MM.1S (cell line): Measurements from ENCODE around the gene C19orf25.

ENCODE experiments used
- DNase-seq: peaks from one replicate; pipeline ENCODE4 v3.0.0-alpha.2; 2015
- H2AFZ ChIP-seq: fragments of 300-600 bp; sonication (generic); 2 replicates; pipeline ENCODE4 v1.6.0; 2016; ENCODE audit warnings: antibody characterized with exemption, low read length
- H3F3A ChIP-seq: fragments of 300-600 bp; sonication (generic); 2 replicates; pipeline ENCODE4 v1.6.1; 2016; ENCODE audit warnings: mild to moderate bottlenecking, antibody characterized with exemption, low read length, moderate library complexity, mixed read lengths; ENCODE audit not compliant: insufficient read depth
- H3K27ac ChIP-seq: fragments of 300-600 bp; sonication (generic); 2 replicates; pipeline ENCODE4 v1.5.1; 2016; ENCODE audit warnings: mild to moderate bottlenecking, low read length
- H3K27me3 ChIP-seq: fragments of 300-600 bp; sonication (generic); replicated peaks from 2 replicates; pipeline ENCODE4 v1.6.0; 2016; ENCODE audit warnings: low read length; ENCODE audit not compliant: insufficient read depth
- H3K36me3 ChIP-seq: fragments of 300-600 bp; sonication (generic); replicated peaks from 2 replicates; pipeline ENCODE4 v1.6.1; 2016; ENCODE audit warnings: mild to moderate bottlenecking, low read length, mixed read lengths; ENCODE audit not compliant: insufficient read depth
- H3K4me1 ChIP-seq: fragments of 300-600 bp; sonication (generic); 2 replicates; pipeline ENCODE4 v1.6.1; 2016; ENCODE audit warnings: low read length, mixed read lengths
- H3K4me2 ChIP-seq: fragments of 300-600 bp; sonication (generic); 2 replicates; pipeline ENCODE4 v1.6.0; 2016; ENCODE audit warnings: low read depth, low read length
- H3K4me3 ChIP-seq: fragments of 300-600 bp; sonication (generic); 2 replicates; pipeline ENCODE4 v1.5.1; 2016; ENCODE audit warnings: low read length, mixed read lengths
- H3K79me2 ChIP-seq: fragments of 300-600 bp; sonication (generic); 2 replicates; pipeline ENCODE4 v1.6.1; 2016; ENCODE audit warnings: mixed run types, low read length, mixed read lengths
- H3K9ac ChIP-seq: fragments of 300-600 bp; sonication (generic); 2 replicates; pipeline ENCODE4 v1.6.1; 2016; ENCODE audit warnings: low read length, mixed read lengths
- H3K9me2 ChIP-seq: fragments of 300-600 bp; sonication (generic); replicated peaks from 2 replicates; pipeline ENCODE4 v1.6.1; 2016; ENCODE audit warnings: mild to moderate bottlenecking, low read length, mixed read lengths; ENCODE audit not compliant: insufficient read depth
- H3K9me3 ChIP-seq: fragments of 300-600 bp; sonication (generic); replicated peaks from 2 replicates; pipeline ENCODE4 v1.6.1; 2016; ENCODE audit warnings: mild to moderate bottlenecking, low read length, mixed read lengths; ENCODE audit not compliant: insufficient read depth
- H4K20me1 ChIP-seq: fragments of 300-600 bp; sonication (generic); 2 replicates; pipeline ENCODE4 v1.6.1; 2016; ENCODE audit warnings: mild to moderate bottlenecking, low read length, moderate library complexity, mixed read lengths; ENCODE audit not compliant: insufficient read depth
- CTCF ChIP-seq: fragments of 300-600 bp; sonication (generic); IDR thresholded peaks from 2 replicates; pipeline ENCODE4 v1.5.1; 2016; ENCODE audit warnings: antibody characterized with exemption, low read length, mixed read lengths
- EZH2 ChIP-seq: fragments of 300-600 bp; sonication (generic); optimal IDR thresholded peaks from 2 replicates; pipeline ENCODE3; 2017; ENCODE audit warnings: low read depth, mild to moderate bottlenecking, antibody characterized with exemption, low read length, mixed read lengths
- EZH2phosphoT487 ChIP-seq: fragments of 300-600 bp; sonication (generic); IDR thresholded peaks from 2 replicates; pipeline ENCODE4 v1.6.1; 2018; ENCODE audit warnings: antibody characterized with exemption, low read length

The C19orf25 gene

GRCh38 chr19:1455002-1455335, 24.0 kb downstream of the C19orf25 start:
- H3K27me3 ChIP-seq: peaks cover 61% of the 10 kb centered on the region
- peak overlapping the region; percentile 56; the same call in 1 of the 2 replicates for H3K27ac ChIP-seq
- no peaks in the 10 kb centered on the region for H3K9me2 ChIP-seq
- H2AFZ ChIP-seq: peak overlapping the region; percentile 62
- H4K20me1 ChIP-seq: no peaks in the 10 kb centered on the region
- H3F3A ChIP-seq: peaks cover 12% of the 10 kb centered on the region
- no peaks in the 10 kb centered on the region for H3K79me2 ChIP-seq
- H3K4me2 ChIP-seq: peak overlapping the region; percentile 88
- no peaks in the 10 kb centered on the region for H3K9me3 ChIP-seq
- H3K36me3 ChIP-seq: no peaks in the 10 kb centered on the region
- H3K4me1 ChIP-seq: peaks cover 13% of the 10 kb centered on the region; the same call in 1 of the 2 replicates
- peak overlapping the region; percentile 43 for H3K4me3 ChIP-seq
- TF ChIP-seq EZH2phosphoT487 (no peak), EZH2 (no peak), CTCF (no peak)
- DNase-seq: peak; percentile 70
- peak overlapping the region; percentile 26; the same call in 1 of the 2 replicates for H3K9ac ChIP-seq

GRCh38 chr19:1453525-1454364, 25.3 kb downstream of the C19orf25 start:
- H3K36me3 ChIP-seq: no peaks in the 10 kb centered on the region
- TF ChIP-seq EZH2phosphoT487 (no peak), EZH2 (no peak), CTCF (no peak)
- no peaks in the 10 kb centered on the region for H3K79me2 ChIP-seq
- H4K20me1 ChIP-seq: no peaks in the 10 kb centered on the region; the same call in 1 of the 2 replicates
- H2AFZ ChIP-seq: no peak overlapping the region
- no peaks in the 10 kb centered on the region for H3K9me3 ChIP-seq
- no peak overlapping the region for H3K27ac ChIP-seq
- H3K4me2 ChIP-seq: no peak overlapping the region
- no peak overlapping the region for H3K4me3 ChIP-seq
- peaks cover 19% of the 10 kb centered on the region for H3F3A ChIP-seq
- H3K4me1 ChIP-seq: peaks cover 13% of the 10 kb centered on the region; the same call in 1 of the 2 replicates
- DNase-seq: no peak
- no peaks in the 10 kb centered on the region for H3K9me2 ChIP-seq
- H3K9ac ChIP-seq: no peak overlapping the region
- peaks cover 67% of the 10 kb centered on the region for H3K27me3 ChIP-seq

GRCh38 chr19:1452802-1453524, 26.1 kb downstream of the C19orf25 start:
- Histone ChIP-seq H3K27ac (no peak overlapping the region), H3K79me2 (no peaks in the 10 kb centered on the region), H3F3A (peaks cover 19% of the 10 kb centered on the region), H3K36me3 (no peaks in the 10 kb centered on the region), H4K20me1 (no peaks in the 10 kb centered on the region; the same call in 1 of the 2 replicates), H3K9me3 (no peaks in the 10 kb centered on the region), H3K27me3 (peaks cover 65% of the 10 kb centered on the region), H3K4me2 (no peak overlapping the region), H3K9me2 (no peaks in the 10 kb centered on the region), H3K4me1 (peaks cover 13% of the 10 kb centered on the region; the same call in 1 of the 2 replicates), H3K9ac (no peak overlapping the region), H2AFZ (no peak overlapping the region), H3K4me3 (no peak overlapping the region)
- TF ChIP-seq EZH2phosphoT487: no peak
- no peak for TF ChIP-seq CTCF
- TF ChIP-seq EZH2: no peak
- DNase-seq: no peak
